Astrocyte (in vitro differentiated cells and primary cell): Measurements from ENCODE around the gene LEUTX.
"Not testable (repeated sequence)": the region's sequence is repeated elsewhere in the genome, so short reads cannot be mapped to it uniquely, and the experiment has no call there.

ENCODE experiments used
- EZH2 ChIP-seq: IDR thresholded peaks from 2 replicates; pipeline ENCODE4 v1.6.1; 2012; ENCODE audit warnings: mild to moderate bottlenecking, low read length, inconsistent platforms; ENCODE audit not compliant: insufficient read depth
- TF ChIP-seq, protein P1 (sequence below): IDR thresholded peaks from 2 replicates; pipeline ENCODE4 v1.5.1; 2011; ENCODE audit warnings: low read depth, mild to moderate bottlenecking, inconsistent platforms, low read length, moderate library complexity; ENCODE audit not compliant: insufficient read depth

DNA sequence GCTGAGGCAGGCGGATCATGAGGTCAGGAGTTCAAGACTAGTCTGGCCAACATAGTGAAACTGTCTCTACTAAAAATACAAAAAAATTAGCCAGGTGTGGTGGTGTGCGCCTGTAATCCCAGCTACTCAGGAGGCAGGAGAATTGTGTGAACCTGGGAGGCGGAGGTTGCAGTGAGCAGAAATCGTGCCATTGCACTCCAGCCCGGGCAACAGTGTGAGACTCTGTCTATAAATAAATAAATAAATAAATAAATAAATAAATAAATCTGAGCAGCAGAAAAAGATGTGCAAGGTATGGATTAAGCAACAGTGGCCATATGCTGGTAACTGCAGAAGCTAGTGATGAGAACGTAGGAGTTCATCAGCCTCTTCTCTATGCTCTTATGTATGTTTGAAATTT is 35.5 kb downstream of the LEUTX start:
- TF ChIP-seq, protein P1, sequence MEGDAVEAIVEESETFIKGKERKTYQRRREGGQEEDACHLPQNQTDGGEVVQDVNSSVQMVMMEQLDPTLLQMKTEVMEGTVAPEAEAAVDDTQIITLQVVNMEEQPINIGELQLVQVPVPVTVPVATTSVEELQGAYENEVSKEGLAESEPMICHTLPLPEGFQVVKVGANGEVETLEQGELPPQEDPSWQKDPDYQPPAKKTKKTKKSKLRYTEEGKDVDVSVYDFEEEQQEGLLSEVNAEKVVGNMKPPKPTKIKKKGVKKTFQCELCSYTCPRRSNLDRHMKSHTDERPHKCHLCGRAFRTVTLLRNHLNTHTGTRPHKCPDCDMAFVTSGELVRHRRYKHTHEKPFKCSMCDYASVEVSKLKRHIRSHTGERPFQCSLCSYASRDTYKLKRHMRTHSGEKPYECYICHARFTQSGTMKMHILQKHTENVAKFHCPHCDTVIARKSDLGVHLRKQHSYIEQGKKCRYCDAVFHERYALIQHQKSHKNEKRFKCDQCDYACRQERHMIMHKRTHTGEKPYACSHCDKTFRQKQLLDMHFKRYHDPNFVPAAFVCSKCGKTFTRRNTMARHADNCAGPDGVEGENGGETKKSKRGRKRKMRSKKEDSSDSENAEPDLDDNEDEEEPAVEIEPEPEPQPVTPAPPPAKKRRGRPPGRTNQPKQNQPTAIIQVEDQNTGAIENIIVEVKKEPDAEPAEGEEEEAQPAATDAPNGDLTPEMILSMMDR = not testable (repeated sequence)
- not testable (repeated sequence) for TF ChIP-seq EZH2
